HG02763 (cell line): ENCODE measurements around the gene OR10T2.
"Not testable (repeated sequence)": the region's sequence is repeated elsewhere in the genome, so short reads cannot be mapped to it uniquely, and the experiment has no call there.

Source experiments
- ATAC-seq: cut with Tn5 transposase; IDR thresholded peaks from one replicate; pipeline ENCODE4 v1.9.1; 2021; ENCODE audit warnings: mild to moderate bottlenecking, moderate library complexity; ENCODE audit not compliant: unreplicated experiment

The OR10T2 gene

DNA sequence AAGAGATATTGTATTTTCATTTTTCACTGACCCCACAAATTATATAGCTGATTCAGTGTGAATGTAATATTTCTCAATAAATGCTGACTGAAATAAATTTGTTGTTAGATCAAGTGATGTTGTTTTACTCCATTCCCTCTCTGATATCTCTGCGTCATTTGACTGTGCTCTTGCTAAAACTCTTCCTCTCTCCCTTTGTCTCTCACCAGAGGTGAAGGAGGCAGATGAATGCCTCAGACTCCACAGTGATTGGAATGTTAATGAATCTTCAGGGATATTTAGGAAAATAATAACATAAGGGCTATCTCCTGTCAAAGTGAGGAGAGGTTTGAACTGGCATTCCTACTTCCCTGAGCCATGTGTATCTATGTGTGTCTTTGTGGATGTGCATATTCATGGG is 41.8 kb downstream of the OR10T2 start:
- ATAC-seq: no peak

DNA sequence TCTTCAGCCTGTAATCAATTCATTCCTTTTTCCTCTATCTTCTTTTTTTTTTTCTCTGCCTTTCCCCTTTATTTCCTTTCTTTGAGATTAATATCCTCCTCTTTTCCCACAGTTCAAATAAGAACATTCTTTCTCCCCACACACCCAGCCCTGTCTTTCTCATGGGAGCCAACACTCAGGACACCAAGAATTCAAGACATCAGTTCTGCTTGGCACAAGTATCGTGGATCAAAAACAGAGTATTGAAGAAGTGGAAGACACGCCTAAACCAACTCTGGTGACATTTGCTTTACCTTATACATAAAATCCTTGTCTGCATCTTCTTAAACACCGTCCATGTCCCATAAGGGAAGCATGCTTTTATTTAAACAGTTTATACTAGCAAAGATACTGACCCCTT is 42.6 kb downstream of the OR10T2 start:
- no peak for ATAC-seq

DNA sequence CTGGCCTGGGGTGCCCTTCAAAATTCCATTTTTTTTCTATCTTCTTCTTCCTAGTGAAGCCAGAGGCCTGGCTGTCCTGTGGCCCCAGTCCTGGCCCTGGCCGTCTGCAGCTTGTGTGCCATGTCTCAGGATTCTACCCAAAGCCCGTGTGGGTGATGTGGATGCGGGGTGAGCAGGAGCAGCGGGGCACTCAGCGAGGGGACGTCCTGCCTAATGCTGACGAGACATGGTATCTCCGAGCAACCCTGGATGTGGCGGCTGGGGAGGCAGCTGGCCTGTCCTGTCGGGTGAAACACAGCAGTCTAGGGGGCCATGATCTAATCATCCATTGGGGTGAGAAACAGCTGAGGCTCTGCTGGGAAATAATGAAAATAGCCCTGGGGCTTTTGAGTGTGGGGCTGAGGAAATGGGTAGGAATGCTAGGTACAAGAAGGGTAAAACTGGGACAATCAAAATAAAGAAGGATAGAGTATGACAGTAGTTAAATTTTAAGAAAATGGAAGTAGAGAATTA is 43.4 kb downstream of the OR10T2 start:
- no peak for ATAC-seq

DNA sequence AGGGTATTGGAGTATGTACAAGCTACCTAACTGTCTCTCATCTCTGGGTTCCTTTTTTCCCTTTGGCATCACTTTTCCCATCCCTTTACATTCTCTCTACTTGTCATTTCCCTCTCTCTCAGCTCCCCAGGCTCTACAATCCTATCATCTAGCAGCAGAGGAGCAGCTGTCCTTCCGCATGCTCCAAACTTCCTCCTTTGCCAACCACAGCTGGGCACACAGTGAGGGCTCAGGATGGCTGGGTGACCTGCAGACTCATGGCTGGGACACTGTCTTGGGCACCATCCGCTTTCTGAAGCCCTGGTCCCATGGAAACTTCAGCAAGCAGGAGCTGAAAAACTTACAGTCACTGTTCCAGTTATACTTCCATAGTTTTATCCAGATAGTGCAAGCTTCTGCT is 45.0 kb downstream of the OR10T2 start:
- ATAC-seq: no peak

DNA sequence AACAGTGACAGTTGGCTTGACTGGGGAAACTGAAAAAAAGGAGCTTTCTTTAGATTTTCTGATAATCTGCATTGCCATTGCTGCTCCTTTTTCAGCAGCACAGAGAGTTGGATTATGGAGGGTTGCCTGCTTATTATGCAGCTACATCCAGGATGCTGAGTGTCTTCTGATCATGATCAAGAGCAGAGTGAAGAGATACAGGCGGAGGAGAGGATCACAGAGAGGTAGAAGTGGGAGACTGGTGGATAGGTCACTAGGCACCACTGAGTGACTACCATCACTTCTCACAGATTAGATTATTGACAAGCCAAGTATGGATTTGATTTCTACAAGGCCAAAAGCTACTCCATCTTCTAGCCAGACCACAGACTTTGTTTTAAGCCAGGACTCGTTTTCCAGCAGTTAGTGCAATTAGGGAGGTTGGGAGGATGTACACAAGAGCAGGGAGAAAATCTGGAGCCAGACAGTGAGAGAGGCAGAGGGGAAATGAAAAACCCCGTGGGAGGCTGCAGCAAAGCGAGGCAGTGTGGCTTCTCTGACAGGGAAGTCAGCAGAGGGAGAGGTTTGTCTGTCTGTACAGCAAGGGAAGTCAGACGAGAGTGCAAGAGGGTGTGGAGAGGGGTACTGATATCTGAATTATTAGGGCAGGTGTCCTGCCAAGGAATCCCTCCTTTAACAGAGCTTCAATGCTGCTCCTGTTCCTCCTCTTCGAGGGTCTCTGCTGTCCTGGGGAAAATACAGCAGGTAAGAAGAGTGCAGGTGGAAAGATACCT is 45.8 kb downstream of the OR10T2 start, which contains the start of gene CD1E:
TSS of gene CD1E (plus strand) at position 592 of the 773 bp plus-strand sequence. CDS start at position 687, 95 bp downstream.
- ATAC-seq: no peak

DNA sequence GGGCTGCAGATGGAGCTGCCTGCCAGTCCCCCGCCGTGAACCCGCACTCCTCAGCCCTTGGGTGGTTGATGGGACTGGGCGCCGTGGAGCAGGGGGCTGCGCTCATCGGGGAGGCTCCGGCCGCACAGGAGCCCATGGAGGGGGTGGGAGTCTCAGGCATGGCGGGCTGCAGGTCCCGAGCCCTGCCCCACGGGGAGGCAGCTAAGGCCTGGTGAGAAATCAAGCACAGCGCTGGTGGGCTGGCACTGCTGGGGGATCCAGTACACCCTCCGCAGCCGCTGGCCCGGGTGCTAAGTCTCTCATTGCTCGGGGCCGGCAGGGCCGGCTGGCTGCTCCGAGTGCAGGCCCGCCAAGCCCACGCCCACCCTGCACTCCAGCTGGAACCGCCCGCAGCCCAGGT is 50.3 kb downstream of the OR10T2 start:
- ATAC-seq: not testable (repeated sequence)
